ENCODE results near the gene LCMT2.

DNA sequence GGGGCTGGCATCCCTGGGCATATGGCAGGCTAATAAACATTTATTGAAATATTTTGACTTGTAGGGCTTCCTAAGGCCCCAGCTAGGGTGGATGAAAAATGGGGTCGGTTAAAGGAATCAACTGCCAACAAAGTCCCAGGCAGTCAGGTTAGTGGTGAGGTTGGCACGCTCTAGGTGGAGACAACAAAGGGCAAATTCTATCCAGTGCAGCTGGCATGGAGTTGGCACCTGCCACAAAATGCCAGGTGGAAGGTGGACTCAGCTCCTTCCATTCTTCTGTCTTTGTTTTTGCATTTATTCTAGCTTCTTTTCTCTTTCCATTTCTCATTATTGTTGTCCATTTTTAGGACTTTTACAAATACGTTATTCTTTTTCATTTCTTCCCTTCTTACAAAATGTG is 31.0 kb downstream of the LCMT2 start:
- no peak for TF ChIP-seq POLR2A (IDR thresholded peaks at IDR 0.05)
- TF ChIP-seq, protein P1, sequence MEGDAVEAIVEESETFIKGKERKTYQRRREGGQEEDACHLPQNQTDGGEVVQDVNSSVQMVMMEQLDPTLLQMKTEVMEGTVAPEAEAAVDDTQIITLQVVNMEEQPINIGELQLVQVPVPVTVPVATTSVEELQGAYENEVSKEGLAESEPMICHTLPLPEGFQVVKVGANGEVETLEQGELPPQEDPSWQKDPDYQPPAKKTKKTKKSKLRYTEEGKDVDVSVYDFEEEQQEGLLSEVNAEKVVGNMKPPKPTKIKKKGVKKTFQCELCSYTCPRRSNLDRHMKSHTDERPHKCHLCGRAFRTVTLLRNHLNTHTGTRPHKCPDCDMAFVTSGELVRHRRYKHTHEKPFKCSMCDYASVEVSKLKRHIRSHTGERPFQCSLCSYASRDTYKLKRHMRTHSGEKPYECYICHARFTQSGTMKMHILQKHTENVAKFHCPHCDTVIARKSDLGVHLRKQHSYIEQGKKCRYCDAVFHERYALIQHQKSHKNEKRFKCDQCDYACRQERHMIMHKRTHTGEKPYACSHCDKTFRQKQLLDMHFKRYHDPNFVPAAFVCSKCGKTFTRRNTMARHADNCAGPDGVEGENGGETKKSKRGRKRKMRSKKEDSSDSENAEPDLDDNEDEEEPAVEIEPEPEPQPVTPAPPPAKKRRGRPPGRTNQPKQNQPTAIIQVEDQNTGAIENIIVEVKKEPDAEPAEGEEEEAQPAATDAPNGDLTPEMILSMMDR (IDR thresholded peaks at IDR 0.05 in 4 of 5, conservative IDR thresholded peaks at IDR 0.05 in 1 of 5) = no peak
